HCT116 (cell line): ENCODE results near the gene CTSV.
"Not testable (repeated sequence)": the region's sequence is repeated elsewhere in the genome, so short reads cannot be mapped to it uniquely, and the experiment has no call there.

ENCODE experiments used
- CEBPB ChIP-seq: IDR thresholded peaks from 2 replicates; pipeline ENCODE4 v1.6.1; 2012; ENCODE audit warnings: low read depth
- CTCF ChIP-seq, 3 experiments: fragments of 200-600 bp in 1 of 3; sonication (generic) in 1 of 3; IDR thresholded peaks in 2 of 3; conservative IDR thresholded peaks in 1 of 3; 2 replicates each; pipeline ENCODE4 v1.5.1; 2012 to 2017; ENCODE audit warnings: low read depth in 2 of 3, low read length in 2 of 3, antibody characterized with exemption in 1 of 3, borderline replicate concordance in 1 of 3, control low read depth in 1 of 3, mild to moderate bottlenecking in 1 of 3, mixed read lengths in 1 of 3, mixed run types in 1 of 3, moderate library complexity in 1 of 3; ENCODE audit not compliant: insufficient read depth in 1 of 3
- JUND ChIP-seq: IDR thresholded peaks from 2 replicates; pipeline ENCODE4 v1.6.1; 2012
- MAX ChIP-seq: IDR thresholded peaks from 2 replicates; pipeline ENCODE4 v1.6.1; 2012
- POLR2A ChIP-seq: IDR thresholded peaks from 2 replicates; pipeline ENCODE4 v1.7.0; 2011; ENCODE audit warnings: borderline replicate concordance; ENCODE audit not compliant: insufficient read depth, insufficient read length; ENCODE audit errors: extremely low read depth
- POLR2AphosphoS5 ChIP-seq: IDR thresholded peaks from 2 replicates; pipeline ENCODE4 v1.6.1; 2011; ENCODE audit warnings: mild to moderate bottlenecking, low read depth, low read length, moderate library complexity
- SP1 ChIP-seq: IDR thresholded peaks from 2 replicates; pipeline ENCODE4 v1.6.1; 2012; ENCODE audit warnings: low read depth
- TCF7L2 ChIP-seq: IDR thresholded peaks from 2 replicates; pipeline ENCODE4 v1.7.0; 2011; ENCODE audit warnings: borderline replicate concordance, inconsistent platforms; ENCODE audit not compliant: insufficient read depth, insufficient read length; ENCODE audit errors: extremely low read depth
- ZBTB33 ChIP-seq: IDR thresholded peaks from 2 replicates; pipeline ENCODE4 v1.6.1; 2011; ENCODE audit warnings: mild to moderate bottlenecking, low read length, moderate library complexity; ENCODE audit not compliant: insufficient replicate concordance; ENCODE audit errors: extremely low read depth
- ZFX ChIP-seq: fragments of 450-650 bp; IDR thresholded peaks from 2 replicates; pipeline ENCODE4 v1.6.1; 2017

DNA sequence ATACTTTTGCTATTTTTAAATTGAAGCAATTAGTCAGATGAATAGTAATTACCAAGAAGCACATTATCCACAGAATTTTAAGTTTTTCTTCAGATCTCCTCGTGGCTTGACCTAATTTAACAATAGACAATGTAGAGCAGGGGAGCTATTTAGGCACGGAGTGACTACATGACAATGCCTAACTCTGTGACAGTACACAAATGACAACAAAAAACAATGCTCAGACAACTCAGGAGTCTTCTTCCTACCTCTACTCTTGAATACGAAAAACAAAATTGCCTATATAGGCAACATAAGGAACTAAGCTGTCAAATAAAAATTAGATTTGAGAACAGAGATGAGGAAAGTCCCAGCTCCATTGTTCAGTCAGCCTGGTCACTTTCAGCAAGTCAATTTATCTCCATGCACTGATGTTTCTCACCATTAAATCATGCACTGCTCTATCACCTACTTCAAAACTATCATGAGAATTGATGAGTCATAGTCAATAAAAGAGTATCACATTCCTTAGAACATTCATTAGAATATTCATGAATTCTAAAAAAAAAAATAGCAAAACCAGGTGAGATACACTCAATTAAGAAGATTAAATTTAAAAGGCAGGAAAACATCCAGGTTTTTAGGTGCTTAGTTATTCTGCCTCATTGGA lies 38.7 kb downstream of the CTSV start:
- not testable (repeated sequence) for TF ChIP-seq TCF7L2; CTCF (IDR thresholded peaks at IDR 0.05 in 2 of 3, conservative IDR thresholded peaks at IDR 0.05 in 1 of 3; ENCODE audit: borderline replicate concordance in 1 of 3, insufficient read depth in 1 of 3, low read depth in 2 of 3, low read length in 2 of 3); ZBTB33; MAX; POLR2A; CEBPB; JUND; POLR2AphosphoS5; SP1; ZFX
